K562 (cell line): ENCODE results near the gene SNX17. TPM values are rescaled to one million over a fixed set of nuclear protein-coding genes. Genes with fewer than 3 reads are reported as not detected.

Source experiments
- E2F8 ChIP-seq: fragments of 450-650 bp; IDR thresholded peaks from 2 replicates; pipeline ENCODE4 v1.7.1; 2018; ENCODE audit warnings: mild to moderate bottlenecking, low read depth; ENCODE audit not compliant: partially characterized antibody
- EGR1 ChIP-seq: fragments of 450-650 bp; conservative IDR thresholded peaks from 2 replicates; pipeline ENCODE4 v1.6.1; 2017; ENCODE audit warnings: mild to moderate bottlenecking
- ESRRA ChIP-seq: fragments of 450-650 bp; IDR thresholded peaks from 2 replicates; pipeline ENCODE4 v1.6.1; 2014; ENCODE audit warnings: low read depth, mild to moderate bottlenecking, moderate library complexity, borderline replicate concordance
- MLLT1 ChIP-seq, 2 experiments: fragments of 450-650 bp; IDR thresholded peaks; 2 replicates each; pipeline ENCODE4 v1.6.1; 2016
- PATZ1 ChIP-seq: fragments of 250-450 bp; sonication (Bioruptor Pico); IDR thresholded peaks from 2 replicates; pipeline ENCODE4 v1.5.0; 2020; ENCODE audit warnings: mild to moderate bottlenecking, borderline replicate concordance
- POLR3G ChIP-seq: IDR thresholded peaks from 2 replicates; pipeline ENCODE4 v1.6.1; 2011; ENCODE audit not compliant: insufficient read length, insufficient replicate concordance; ENCODE audit errors: extremely low read depth
- TAF7 ChIP-seq: fragments of 450-650 bp; IDR thresholded peaks from 2 replicates; pipeline ENCODE4 v1.6.1; 2016; ENCODE audit warnings: missing genetic modification characterization, missing compliant biosample characterization
- VEZF1 ChIP-seq: fragments of 200-800 bp; sonication (Bioruptor generic); IDR thresholded peaks from 2 replicates; pipeline ENCODE4 v1.6.1; 2017; ENCODE audit warnings: missing genetic modification characterization, missing compliant biosample characterization
- ZBTB1 ChIP-seq: sonication (generic); formaldehyde crosslinking; IDR thresholded peaks from 2 replicates; pipeline ENCODE4 v1.8.1; 2023; ENCODE audit warnings: missing genetic modification reagents, low read depth, mild to moderate bottlenecking, borderline replicate concordance
- polyA plus RNA-seq, 8 experiments: library from polyadenylated mRNA; depleted of rRNA in 4 of 8; stranded (reverse) in 5 of 8; unstranded in 3 of 8; fragments of >200 nt; fragmentation: Nextera tagmentation in 2 of 8; fragmentation: Illumina TruSeq in 1 of 8; extraction: Ambion mirVana in 2 of 8; extraction: Trizol in 1 of 8; gene quantifications; 2 replicates each; pipeline versions ENCODE4 v1.2.1 to v1.2.3, GENCODE V29; 2011 to 2014; ENCODE audit warnings: inconsistent platforms in 1 of 8, missing spikeins in 1 of 8
- total RNA-seq, 7 experiments: library from RNA; depleted of rRNA in 6 of 7; stranded (reverse); fragments of >200 nt in 6 of 7; fragmentation: Illumina TruSeq in 2 of 7; extraction: Trizol in 2 of 7; gene quantifications; 2 replicates each; pipeline versions ENCODE4 v1.2.1 to v1.2.3, GENCODE V29; 2011 to 2021; ENCODE audit warnings: low replicate concordance in 1 of 7
- TF ChIP-seq, protein P1 (sequence below): fragments of 250-450 bp; sonication (Bioruptor Pico); IDR thresholded peaks from 2 replicates; pipeline ENCODE4 v1.8.0; 2021; ENCODE audit warnings: mild to moderate bottlenecking, moderate library complexity
- TF ChIP-seq, protein P2 (sequence below): IDR thresholded peaks from 3 replicates; pipeline ENCODE4 v1.6.1; 2011; ENCODE audit warnings: borderline replicate concordance, mild to moderate bottlenecking, moderate library complexity; ENCODE audit not compliant: insufficient read length; ENCODE audit errors: extremely low read depth

SNX17 gene
- total and polyA plus RNA-seq, 9 of the 15 experiments (the other 6 are each of a cell fraction or from before 2014, with no cell fraction given) = 3.0 to 75.7 (median 54.6) TPM

- TF ChIP-seq ESRRA (peak; percentile 81), E2F8 (peak; percentile 80), MLLT1 (IDR thresholded peaks at IDR 0.05) (peak in 1 of 2 experiments; percentile 51; a peak in 1 of 4 replicates), POLR3G (no peak), VEZF1 (peak; percentile 42), TAF7 (tag) (peak; percentile 47; the same call in 1 of the 2 replicates), PATZ1 (CRISPR knock-in tag) (0 out of 2 replicates have a peak, but pooled peaks have one; percentile 58), ZBTB1 (CRISPR knock-in tag) (peak; percentile 61; the same call in 1 of the 2 replicates), EGR1 (peak; percentile 62)
- TF ChIP-seq, protein P1, sequence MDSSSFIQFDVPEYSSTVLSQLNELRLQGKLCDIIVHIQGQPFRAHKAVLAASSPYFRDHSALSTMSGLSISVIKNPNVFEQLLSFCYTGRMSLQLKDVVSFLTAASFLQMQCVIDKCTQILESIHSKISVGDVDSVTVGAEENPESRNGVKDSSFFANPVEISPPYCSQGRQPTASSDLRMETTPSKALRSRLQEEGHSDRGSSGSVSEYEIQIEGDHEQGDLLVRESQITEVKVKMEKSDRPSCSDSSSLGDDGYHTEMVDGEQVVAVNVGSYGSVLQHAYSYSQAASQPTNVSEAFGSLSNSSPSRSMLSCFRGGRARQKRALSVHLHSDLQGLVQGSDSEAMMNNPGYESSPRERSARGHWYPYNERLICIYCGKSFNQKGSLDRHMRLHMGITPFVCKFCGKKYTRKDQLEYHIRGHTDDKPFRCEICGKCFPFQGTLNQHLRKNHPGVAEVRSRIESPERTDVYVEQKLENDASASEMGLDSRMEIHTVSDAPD = no peak
- TF ChIP-seq, protein P2, sequence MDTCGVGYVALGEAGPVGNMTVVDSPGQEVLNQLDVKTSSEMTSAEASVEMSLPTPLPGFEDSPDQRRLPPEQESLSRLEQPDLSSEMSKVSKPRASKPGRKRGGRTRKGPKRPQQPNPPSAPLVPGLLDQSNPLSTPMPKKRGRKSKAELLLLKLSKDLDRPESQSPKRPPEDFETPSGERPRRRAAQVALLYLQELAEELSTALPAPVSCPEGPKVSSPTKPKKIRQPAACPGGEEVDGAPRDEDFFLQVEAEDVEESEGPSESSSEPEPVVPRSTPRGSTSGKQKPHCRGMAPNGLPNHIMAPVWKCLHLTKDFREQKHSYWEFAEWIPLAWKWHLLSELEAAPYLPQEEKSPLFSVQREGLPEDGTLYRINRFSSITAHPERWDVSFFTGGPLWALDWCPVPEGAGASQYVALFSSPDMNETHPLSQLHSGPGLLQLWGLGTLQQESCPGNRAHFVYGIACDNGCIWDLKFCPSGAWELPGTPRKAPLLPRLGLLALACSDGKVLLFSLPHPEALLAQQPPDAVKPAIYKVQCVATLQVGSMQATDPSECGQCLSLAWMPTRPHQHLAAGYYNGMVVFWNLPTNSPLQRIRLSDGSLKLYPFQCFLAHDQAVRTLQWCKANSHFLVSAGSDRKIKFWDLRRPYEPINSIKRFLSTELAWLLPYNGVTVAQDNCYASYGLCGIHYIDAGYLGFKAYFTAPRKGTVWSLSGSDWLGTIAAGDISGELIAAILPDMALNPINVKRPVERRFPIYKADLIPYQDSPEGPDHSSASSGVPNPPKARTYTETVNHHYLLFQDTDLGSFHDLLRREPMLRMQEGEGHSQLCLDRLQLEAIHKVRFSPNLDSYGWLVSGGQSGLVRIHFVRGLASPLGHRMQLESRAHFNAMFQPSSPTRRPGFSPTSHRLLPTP = no peak
Observed at GRCh38 chr2:27322766-27323595, 47.4 kb upstream of the SNX17 start, which contains the start of gene MPV17 (continued).
